ENCODE measurements around the gene SMOC1.

SMOC1 gene

GRCh38 chr14:69879175-69880043 lies at the start of gene SMOC1:
SMOC1 (plus strand) TSS chr14:69879416; CDS start chr14:69879679, 263 bp downstream.
- DNase-seq (ENCODE audit: insufficient read length, low spot score) (no peak), FAIRE-seq (no peak)

- no peak for FAIRE-seq
- DNase-seq (ENCODE audit: insufficient read length, low spot score) = no peak
Measured at GRCh38 chr14:69838881-69839416, 40.3 kb upstream of the SMOC1 start.

GRCh38 chr14:69839661-69840060 lies 39.6 kb upstream of the SMOC1 start:
- DNase-seq (ENCODE audit: insufficient read length, low spot score) (no peak), FAIRE-seq (no peak)

- DNase-seq (ENCODE audit: insufficient read length, low spot score) = no peak
- no peak for FAIRE-seq
Measured at GRCh38 chr14:69841656-69842055, 37.6 kb upstream of the SMOC1 start.

- no peak for DNase-seq (ENCODE audit: insufficient read length, low spot score)
- no peak for FAIRE-seq
Measured at GRCh38 chr14:69842686-69843420, 36.4 kb upstream of the SMOC1 start.

GRCh38 chr14:69844171-69844570 lies 35.0 kb upstream of the SMOC1 start:
- DNase-seq (ENCODE audit: insufficient read length, low spot score) (no peak), FAIRE-seq (no peak)

- FAIRE-seq = no peak
- DNase-seq (ENCODE audit: insufficient read length, low spot score) = no peak
Measured at GRCh38 chr14:69845050-69845581, 34.1 kb upstream of the SMOC1 start.

- no peak for DNase-seq (ENCODE audit: insufficient read length, low spot score)
- no peak for FAIRE-seq
Measured at GRCh38 chr14:69845787-69846186, 33.4 kb upstream of the SMOC1 start.

- DNase-seq (ENCODE audit: insufficient read length, low spot score) (no peak), FAIRE-seq (no peak)
Measured at GRCh38 chr14:69848156-69848555, 31.1 kb upstream of the SMOC1 start.

- DNase-seq (ENCODE audit: insufficient read length, low spot score) (no peak), FAIRE-seq (no peak)
Measured at GRCh38 chr14:69848903-69849391, 30.3 kb upstream of the SMOC1 start.

GRCh38 chr14:69850086-69850735 lies 29.0 kb upstream of the SMOC1 start:
- FAIRE-seq = no peak
- DNase-seq (ENCODE audit: insufficient read length, low spot score) = no peak

GRCh38 chr14:69850736-69851112 lies 28.5 kb upstream of the SMOC1 start:
- no peak for FAIRE-seq

GRCh38 chr14:69852531-69853321 lies 26.5 kb upstream of the SMOC1 start:
- FAIRE-seq (no peak), DNase-seq (ENCODE audit: insufficient read length, low spot score) (no peak)

More at GRCh38 chr14:69850736-69851112, 28.5 kb upstream of the SMOC1 start:
- no peak for DNase-seq (ENCODE audit: insufficient read length, low spot score)

GRCh38 chr14:69853774-69854173 lies 25.4 kb upstream of the SMOC1 start:
- DNase-seq (ENCODE audit: insufficient read length, low spot score) (no peak), FAIRE-seq (no peak)

GRCh38 chr14:69854598-69854997 lies 24.6 kb upstream of the SMOC1 start:
- DNase-seq (ENCODE audit: insufficient read length, low spot score) = no peak
- FAIRE-seq = no peak

GRCh38 chr14:69855180-69855832 lies 23.9 kb upstream of the SMOC1 start:
- DNase-seq (ENCODE audit: insufficient read length, low spot score) = no peak
- FAIRE-seq = no peak

- FAIRE-seq (no peak), DNase-seq (ENCODE audit: insufficient read length, low spot score) (no peak)
Measured at GRCh38 chr14:69858801-69859200, 20.4 kb upstream of the SMOC1 start.

- FAIRE-seq = no peak
Measured at GRCh38 chr14:69859591-69859990, 19.6 kb upstream of the SMOC1 start.

GRCh38 chr14:69860221-69860620 lies 19.0 kb upstream of the SMOC1 start:
- DNase-seq (ENCODE audit: insufficient read length, low spot score) (no peak), FAIRE-seq (no peak)

More at GRCh38 chr14:69859591-69859990, 19.6 kb upstream of the SMOC1 start:
- DNase-seq (ENCODE audit: insufficient read length, low spot score) = no peak

All from GM19239 (cell line).